Fibroblast of the aortic adventitia (primary cell): ENCODE data around the gene RHBDL1. TPM values are rescaled to one million over a fixed set of nuclear protein-coding genes. Genes with fewer than 3 reads are reported as not detected.

ENCODE experiments used
- DNase-seq: peaks from one replicate; pipeline ENCODE4 v3.0.0-alpha.2; 2010; ENCODE audit warnings: low read depth
- H3K4me3 ChIP-seq: 2 replicates; pipeline ENCODE4 v1.5.1; 2011; ENCODE audit warnings: low read depth, mild to moderate bottlenecking, control low read depth, low read length, moderate library complexity
- CTCF ChIP-seq: IDR thresholded peaks from 2 replicates; pipeline ENCODE4 v1.5.1; 2011; ENCODE audit warnings: mild to moderate bottlenecking, low read length, control low read depth, inconsistent platforms; ENCODE audit not compliant: insufficient read depth
- total RNA-seq: library from RNA; depleted of rRNA; stranded (reverse); fragments of >200 nt; gene quantifications from 2 replicates; pipeline ENCODE4 v1.2.3, GENCODE V29; 2012; ENCODE audit warnings: low replicate concordance

The RHBDL1 gene
- total RNA-seq, 1 donor = 3.2 TPM

- TF ChIP-seq CTCF = no peak
- no peak for DNase-seq
- H3K4me3 ChIP-seq = no peak overlapping the region
Measured at GRCh38 chr16:629185-629832, 46.2 kb upstream of the RHBDL1 start.

GRCh38 chr16:629833-630248, 45.6 kb upstream of the RHBDL1 start:
- no peak overlapping the region for H3K4me3 ChIP-seq
- no peak for TF ChIP-seq CTCF
- DNase-seq = no peak

GRCh38 chr16:630249-630814, 45.1 kb upstream of the RHBDL1 start:
- no peak overlapping the region for H3K4me3 ChIP-seq
- no peak for TF ChIP-seq CTCF
- no peak for DNase-seq

- no peak for TF ChIP-seq CTCF
- no peak within 1 kb of the TSS for H3K4me3 ChIP-seq
- DNase-seq = no peak
Measured at GRCh38 chr16:630815-631405, 44.6 kb upstream of the RHBDL1 start, which contains the start of gene WFIKKN1. TSS of gene WFIKKN1 (plus strand) at chr16:630985. CDS start at chr16:631254, 269 bp downstream.

- no peak for DNase-seq
- no peak for TF ChIP-seq CTCF
Measured at GRCh38 chr16:631808-632358, 43.6 kb upstream of the RHBDL1 start.

GRCh38 chr16:632486-633335, 42.8 kb upstream of the RHBDL1 start:
- H3K4me3 ChIP-seq = no peak overlapping the region
- DNase-seq = no peak
- TF ChIP-seq CTCF = no peak

More at GRCh38 chr16:631808-632358, 43.6 kb upstream of the RHBDL1 start:
- H3K4me3 ChIP-seq = no peak overlapping the region
